Kidney epithelial cell (primary cell): ENCODE results near the gene EPB41L2. TPM values are rescaled to one million over a fixed set of nuclear protein-coding genes. Genes with fewer than 3 reads are reported as not detected.

ENCODE experiments used
- DNase-seq: peaks from one replicate; pipeline ENCODE4 v3.0.0-alpha.2; 2010; ENCODE audit warnings: low read depth
- H3K27me3 ChIP-seq: 2 replicates; pipeline ENCODE4 v1.6.0; 2011; ENCODE audit warnings: low read length; ENCODE audit not compliant: control insufficient read depth, insufficient read depth
- H3K36me3 ChIP-seq: 2 replicates; pipeline ENCODE4 v1.5.1; 2011; ENCODE audit warnings: low read length; ENCODE audit not compliant: control insufficient read depth, insufficient read depth
- H3K4me3 ChIP-seq: 2 replicates; pipeline ENCODE4 v1.5.1; 2011; ENCODE audit warnings: low read depth, mild to moderate bottlenecking, control low read depth, low read length
- CTCF ChIP-seq: IDR thresholded peaks from 2 replicates; pipeline ENCODE4 v1.5.1; 2011; ENCODE audit warnings: mild to moderate bottlenecking, moderate library complexity, low read length, control low read depth, inconsistent platforms; ENCODE audit not compliant: insufficient read depth, poor library complexity, severe bottlenecking
- total RNA-seq: library from RNA; depleted of rRNA; stranded (reverse); fragments of >200 nt; gene quantifications from 2 replicates; pipeline ENCODE4 v1.2.3, GENCODE V29; 2015

The EPB41L2 gene
- total RNA-seq, 1 donor from 2014 or later, result 48.7 TPM

- Histone ChIP-seq H3K36me3 (no peaks in the 10 kb centered on the region), H3K4me3 (no peak overlapping the region), H3K27me3 (no peaks in the 10 kb centered on the region)
- TF ChIP-seq CTCF, result no peak
- DNase-seq, result no peak
These were observed 2.8 kb upstream of the EPB41L2 start for GRCh38 chr6:131065824-131066171.

- H3K27me3 ChIP-seq, result no peaks in the 10 kb centered on the region
- H3K36me3 ChIP-seq, result no peaks in the 10 kb centered on the region
- no peak for DNase-seq
- H3K4me3 ChIP-seq, result no peak overlapping the region
- TF ChIP-seq CTCF, result no peak
These were observed 2.2 kb upstream of the EPB41L2 start for GRCh38 chr6:131065112-131065823.

- DNase-seq, result no peak
- TF ChIP-seq CTCF, result no peak
- H3K4me3 ChIP-seq, result peak overlapping the region; percentile 93
- H3K36me3 ChIP-seq, result no peaks in the 10 kb centered on the region
- H3K27me3 ChIP-seq, result no peaks in the 10 kb centered on the region
These were observed 773 bp upstream of the EPB41L2 start for GRCh38 chr6:131063764-131064272.

GRCh38 chr6:131062241-131063027, 611 bp downstream of the EPB41L2 start:
- TF ChIP-seq CTCF, result no peak
- H3K36me3 ChIP-seq, result no peaks in the 10 kb centered on the region
- peak overlapping the region; percentile 93 for H3K4me3 ChIP-seq
- no peak for DNase-seq
- H3K27me3 ChIP-seq, result no peaks in the 10 kb centered on the region

- TF ChIP-seq CTCF, result no peak
- peak overlapping the region; percentile 93 for H3K4me3 ChIP-seq
- no peaks in the 10 kb centered on the region for H3K27me3 ChIP-seq
- no peaks in the 10 kb centered on the region for H3K36me3 ChIP-seq
- no peak for DNase-seq
These were observed 1.3 kb downstream of the EPB41L2 start for GRCh38 chr6:131061751-131062119.
